Stomach smooth muscle (tissue), 2 donors: ENCODE data around the gene MSH5.
"Not testable (repeated sequence)": the region's sequence is repeated elsewhere in the genome, so short reads cannot be mapped to it uniquely, and the experiment has no call there.

Source experiments
- H3K27ac ChIP-seq: one replicate; pipeline ENCODE4 v1.7.0; 2013; ENCODE audit warnings: mild to moderate bottlenecking, low read length, inconsistent platforms
- H3K27me3 ChIP-seq, 2 donors: one replicate each; pipeline ENCODE4 v1.7.0; 2013; ENCODE audit warnings: low read length in 2 of 2; ENCODE audit not compliant: insufficient read depth in 2 of 2, control insufficient read depth in 1 of 2
- H3K36me3 ChIP-seq, 2 donors: one replicate each; pipeline ENCODE4 v1.7.0; 2013; ENCODE audit warnings: low read length in 2 of 2; ENCODE audit not compliant: control insufficient read depth in 2 of 2, insufficient read depth in 2 of 2
- H3K4me1 ChIP-seq: one replicate; pipeline ENCODE4 v1.7.0; 2013; ENCODE audit warnings: low read length; ENCODE audit not compliant: control insufficient read depth, insufficient read depth
- H3K4me3 ChIP-seq, 2 donors: one replicate each; pipeline ENCODE4 v1.7.0; 2013; ENCODE audit warnings: low read length in 2 of 2
- H3K9ac ChIP-seq, 2 donors: one replicate each; pipeline ENCODE4 v1.7.0; 2013; ENCODE audit warnings: low read length in 2 of 2, mild to moderate bottlenecking in 1 of 2
- H3K9me3 ChIP-seq, 2 donors: one replicate each; pipeline ENCODE4 v1.7.0; 2013; ENCODE audit warnings: low read length in 2 of 2; ENCODE audit not compliant: control insufficient read depth in 2 of 2
- donor health status: healthy.
- donor health status: Pancreatic carcinoma.

The MSH5 gene

GRCh38 chr6:31794294-31794865 is 54.6 kb downstream of the MSH5 start:
- no peaks in the 10 kb centered on the region for H3K9me3 ChIP-seq
- peak overlapping the region; percentile 86 for H3K27ac ChIP-seq
- no peaks in the 10 kb centered on the region for H3K27me3 ChIP-seq
- H3K4me3 ChIP-seq, result peak overlapping the region; percentile 92 to 93
- H3K36me3 ChIP-seq, result peaks cover 5 to 9% of the 10 kb centered on the region in 2 donors
- H3K4me1 ChIP-seq, result peaks cover 15% of the 10 kb centered on the region
- H3K9ac ChIP-seq, result peak overlapping the region; percentile 96 to 100

- peaks cover 3 to 8% of the 10 kb centered on the region in 2 donors for H3K36me3 ChIP-seq
- H3K9ac ChIP-seq, result peak overlapping the region; percentile 96 to 100
- H3K27ac ChIP-seq, result peak overlapping the region; percentile 86
- no peaks in the 10 kb centered on the region for H3K27me3 ChIP-seq
- H3K4me1 ChIP-seq, result peaks cover 15% of the 10 kb centered on the region
- no peaks in the 10 kb centered on the region for H3K9me3 ChIP-seq
- H3K4me3 ChIP-seq, result peak overlapping the region; percentile 92 to 93
Observed at GRCh38 chr6:31794866-31795615, 55.2 kb downstream of the MSH5 start.

GRCh38 chr6:31795616-31796298 is 56.0 kb downstream of the MSH5 start, which contains the start of gene VARS1:
Gene VARS1 (minus strand): TSS chr6:31795752. CDS start chr6:31795217, 535 bp downstream.
- Histone ChIP-seq H3K27me3 (no peaks in the 10 kb centered on the region), H3K4me3 (peak within 1 kb of the TSS; percentile 92 to 93), H3K9ac (peak within 1 kb of the TSS; percentile 96 to 100), H3K27ac (peak within 1 kb of the TSS; percentile 86), H3K4me1 (peaks cover 15% of the 10 kb centered on the region), H3K9me3 (no peaks in the 10 kb centered on the region), H3K36me3 (peaks cover 3 to 8% of the 10 kb centered on the region in 2 donors)

- Histone ChIP-seq H3K27me3 (no peaks in the 10 kb centered on the region), H3K4me3 (no peak overlapping the region), H3K27ac (no peak overlapping the region), H3K9ac (no peak overlapping the region), H3K36me3 (peaks cover 2 to 3% of the 10 kb centered on the region in 2 donors), H3K4me1 (peaks cover 15% of the 10 kb centered on the region), H3K9me3 (no peaks in the 10 kb centered on the region)
Observed at GRCh38 chr6:31796993-31797385, 57.2 kb downstream of the MSH5 start.

- no peaks in the 10 kb centered on the region for H3K27me3 ChIP-seq
- no peaks in the 10 kb centered on the region for H3K9me3 ChIP-seq
- no peak overlapping the region for H3K4me3 ChIP-seq
- no peak overlapping the region for H3K9ac ChIP-seq
- H3K36me3 ChIP-seq, result peaks cover 2 to 3% of the 10 kb centered on the region in 2 donors
- H3K27ac ChIP-seq, result no peak overlapping the region
- H3K4me1 ChIP-seq, result peaks cover 15% of the 10 kb centered on the region
Observed at GRCh38 chr6:31797588-31797987, 57.8 kb downstream of the MSH5 start.

GRCh38 chr6:31799781-31800180 is 60.0 kb downstream of the MSH5 start:
- H3K9ac ChIP-seq, result no peak overlapping the region

GRCh38 chr6:31801031-31801927 is 61.5 kb downstream of the MSH5 start:
- H3K27ac ChIP-seq, result not testable (repeated sequence)

More at GRCh38 chr6:31799781-31800180, 60.0 kb downstream of the MSH5 start:
- Histone ChIP-seq H3K36me3 (peaks cover 2 to 3% of the 10 kb centered on the region in 2 donors), H3K27ac (no peak overlapping the region), H3K9me3 (no peaks in the 10 kb centered on the region), H3K4me3 (no peak overlapping the region), H3K27me3 (no peaks in the 10 kb centered on the region), H3K4me1 (peaks cover 7% of the 10 kb centered on the region)

GRCh38 chr6:31805939-31806469 is 66.2 kb downstream of the MSH5 start:
- Histone ChIP-seq H3K27ac (peak overlapping the region; percentile 96), H3K9ac (peak overlapping the region; percentile 73 to 86), H3K4me1 (peaks cover 12% of the 10 kb centered on the region), H3K9me3 (no peaks in the 10 kb centered on the region), H3K4me3 (peak overlapping the region; percentile 60 to 84), H3K27me3 (no peaks in the 10 kb centered on the region), H3K36me3 (peaks cover 0 to 2% of the 10 kb centered on the region in 2 donors)

More at GRCh38 chr6:31801031-31801927, 61.5 kb downstream of the MSH5 start:
- H3K36me3 ChIP-seq, H3K4me3 ChIP-seq, H3K9ac ChIP-seq, H3K27me3 ChIP-seq, H3K9me3 ChIP-seq, H3K4me1 ChIP-seq: not testable (repeated sequence)

GRCh38 chr6:31806470-31807272 is 66.9 kb downstream of the MSH5 start, which contains the start of gene LSM2:
Gene LSM2 (minus strand): TSS chr6:31806966. CDS start chr6:31806757, 209 bp downstream.
- H3K27me3 ChIP-seq, result no peaks in the 10 kb centered on the region
- peaks cover 12% of the 10 kb centered on the region for H3K4me1 ChIP-seq
- H3K9ac ChIP-seq, result peak within 1 kb of the TSS; percentile 73 to 86
- H3K9me3 ChIP-seq, result no peaks in the 10 kb centered on the region
- H3K36me3 ChIP-seq, result peaks cover 0 to 2% of the 10 kb centered on the region in 2 donors
- peak within 1 kb of the TSS; percentile 60 to 84 for H3K4me3 ChIP-seq
- peak within 1 kb of the TSS; percentile 96 for H3K27ac ChIP-seq
